GM18868 (cell line): ENCODE data around the gene SLC41A3.

Experiments used
- ATAC-seq: cut with Tn5 transposase; IDR thresholded peaks from one replicate; pipeline ENCODE4 v1.9.1; 2021; ENCODE audit warnings: mild to moderate bottlenecking, moderate library complexity; ENCODE audit not compliant: unreplicated experiment

Gene SLC41A3

GRCh38 chr3:126121074-126121473, 37.1 kb upstream of the SLC41A3 start:
- no peak for ATAC-seq

GRCh38 chr3:126119976-126120375, 36.1 kb upstream of the SLC41A3 start:
- no peak for ATAC-seq

GRCh38 chr3:126119008-126119675, 35.2 kb upstream of the SLC41A3 start:
- ATAC-seq: no peak

- no peak for ATAC-seq
Measured at GRCh38 chr3:126118591-126118990, 34.7 kb upstream of the SLC41A3 start.

GRCh38 chr3:126117786-126118185, 33.9 kb upstream of the SLC41A3 start:
- no peak for ATAC-seq

- no peak for ATAC-seq
Measured at GRCh38 chr3:126117212-126117611, 33.3 kb upstream of the SLC41A3 start.

GRCh38 chr3:126116526-126116925, 32.6 kb upstream of the SLC41A3 start:
- no peak for ATAC-seq

GRCh38 chr3:126114443-126115386, 30.8 kb upstream of the SLC41A3 start:
- no peak for ATAC-seq

- no peak for ATAC-seq
Measured at GRCh38 chr3:126113733-126114442, 30.0 kb upstream of the SLC41A3 start.

- ATAC-seq: no peak
Measured at GRCh38 chr3:126113238-126113555, 29.3 kb upstream of the SLC41A3 start.

- no peak for ATAC-seq
Measured at GRCh38 chr3:126112531-126113237, 28.8 kb upstream of the SLC41A3 start.

GRCh38 chr3:126111566-126112475, 27.9 kb upstream of the SLC41A3 start:
- no peak for ATAC-seq

GRCh38 chr3:126111126-126111551, 27.2 kb upstream of the SLC41A3 start:
- ATAC-seq: no peak

GRCh38 chr3:126110431-126111125, 26.7 kb upstream of the SLC41A3 start:
- no peak for ATAC-seq

- ATAC-seq: no peak
Measured at GRCh38 chr3:126109880-126110235, 25.9 kb upstream of the SLC41A3 start.

- no peak for ATAC-seq
Measured at GRCh38 chr3:126109146-126109879, 25.4 kb upstream of the SLC41A3 start.

GRCh38 chr3:126108676-126109050, 24.7 kb upstream of the SLC41A3 start:
- ATAC-seq: no peak

- ATAC-seq: no peak
Measured at GRCh38 chr3:126107957-126108675, 24.2 kb upstream of the SLC41A3 start.
